ENCODE results near the gene SORCS1. TPM values are rescaled to one million over a fixed set of nuclear protein-coding genes. Genes with fewer than 3 reads are reported as not detected.

The SORCS1 gene
- total RNA-seq, 1 donor from 2014 or later, result 1.1 TPM

- Mint-ChIP-seq H3K27me3 (ENCODE audit: low read depth, unreplicated experiment) (no peaks in the 10 kb centered on the region), H3K4me1 (ENCODE audit: low read depth, unreplicated experiment) (no peaks in the 10 kb centered on the region), H3K36me3 (ENCODE audit: low read depth, unreplicated experiment) (no peaks in the 10 kb centered on the region), H3K4me3 (ENCODE audit: unreplicated experiment) (no peak overlapping the region), H3K27ac (ENCODE audit: unreplicated experiment) (no peak overlapping the region), H3K9me3 (ENCODE audit: unreplicated experiment) (peaks cover 3% of the 10 kb centered on the region)
- Histone ChIP-seq H4K20me1 (ENCODE audit: insufficient read depth, low read length) (no peaks in the 10 kb centered on the region), H2AFZ (ENCODE audit: low read depth, low read length) (no peak overlapping the region), H3K9me3 (ENCODE audit: insufficient read depth, low read depth, low read length) (no peaks in the 10 kb centered on the region), H3K4me3 (ENCODE audit: insufficient read depth, low read depth, low read length) (no peak overlapping the region), H3K4me1 (ENCODE audit: insufficient read depth, low read length) (no peaks in the 10 kb centered on the region), H3K36me3 (ENCODE audit: insufficient read depth, low read length) (no peaks in the 10 kb centered on the region), H3K27me3 (ENCODE audit: insufficient read depth, low read length) (no peaks in the 10 kb centered on the region), H3K9ac (ENCODE audit: low read length) (no peak overlapping the region), H3K79me2 (ENCODE audit: insufficient read depth, low read length) (no peaks in the 10 kb centered on the region), H3K27ac (ENCODE audit: low read depth, low read length) (no peak overlapping the region), H3K4me2 (ENCODE audit: low read length) (no peak overlapping the region)
- TF ChIP-seq CTCF (IDR thresholded peaks at IDR 0.05; ENCODE audit: insufficient read depth, low read depth, low read length) (no peak), EZH2 (IDR thresholded peaks at IDR 0.05; ENCODE audit: insufficient read depth, low read length) (no peak)
- DNase-seq (ENCODE audit: low read depth) (no peak), FAIRE-seq (no peak)
Measured at GRCh38 chr10:106872176-106872575, 292.3 kb downstream of the SORCS1 start.

GRCh38 chr10:106866244-106866845 lies 298.2 kb downstream of the SORCS1 start:
- no peak for DNase-seq (ENCODE audit: low read depth)
- Histone ChIP-seq H3K27ac (ENCODE audit: low read depth, low read length) (no peak overlapping the region), H3K4me1 (ENCODE audit: insufficient read depth, low read length) (no peaks in the 10 kb centered on the region), H4K20me1 (ENCODE audit: insufficient read depth, low read length) (no peaks in the 10 kb centered on the region), H3K4me2 (ENCODE audit: low read length) (no peak overlapping the region), H3K4me3 (ENCODE audit: insufficient read depth, low read depth, low read length) (no peak overlapping the region), H3K9me3 (ENCODE audit: insufficient read depth, low read depth, low read length) (no peaks in the 10 kb centered on the region), H3K27me3 (ENCODE audit: insufficient read depth, low read length) (no peaks in the 10 kb centered on the region), H2AFZ (ENCODE audit: low read depth, low read length) (no peak overlapping the region), H3K79me2 (ENCODE audit: insufficient read depth, low read length) (no peaks in the 10 kb centered on the region), H3K9ac (ENCODE audit: low read length) (no peak overlapping the region), H3K36me3 (ENCODE audit: insufficient read depth, low read length) (no peaks in the 10 kb centered on the region)
- Mint-ChIP-seq H3K4me1 (ENCODE audit: low read depth, unreplicated experiment) (no peaks in the 10 kb centered on the region), H3K27me3 (ENCODE audit: low read depth, unreplicated experiment) (no peaks in the 10 kb centered on the region), H3K9me3 (ENCODE audit: unreplicated experiment) (peaks cover 1% of the 10 kb centered on the region), H3K4me3 (ENCODE audit: unreplicated experiment) (no peak overlapping the region), H3K27ac (ENCODE audit: unreplicated experiment) (no peak overlapping the region), H3K36me3 (ENCODE audit: low read depth, unreplicated experiment) (no peaks in the 10 kb centered on the region)
- no peak for FAIRE-seq
- no peak for TF ChIP-seq CTCF (IDR thresholded peaks at IDR 0.05; ENCODE audit: insufficient read depth, low read depth, low read length)
- TF ChIP-seq EZH2 (IDR thresholded peaks at IDR 0.05; ENCODE audit: insufficient read depth, low read length), result no peak

GRCh38 chr10:106864031-106864430 lies 300.5 kb downstream of the SORCS1 start:
- Histone ChIP-seq H3K9ac (ENCODE audit: low read length) (no peak overlapping the region), H3K27ac (ENCODE audit: low read depth, low read length) (no peak overlapping the region), H3K79me2 (ENCODE audit: insufficient read depth, low read length) (no peaks in the 10 kb centered on the region), H2AFZ (ENCODE audit: low read depth, low read length) (no peak overlapping the region), H4K20me1 (ENCODE audit: insufficient read depth, low read length) (no peaks in the 10 kb centered on the region), H3K27me3 (ENCODE audit: insufficient read depth, low read length) (no peaks in the 10 kb centered on the region), H3K9me3 (ENCODE audit: insufficient read depth, low read depth, low read length) (no peaks in the 10 kb centered on the region), H3K4me1 (ENCODE audit: insufficient read depth, low read length) (no peaks in the 10 kb centered on the region), H3K4me3 (ENCODE audit: insufficient read depth, low read depth, low read length) (no peak overlapping the region), H3K4me2 (ENCODE audit: low read length) (no peak overlapping the region), H3K36me3 (ENCODE audit: insufficient read depth, low read length) (no peaks in the 10 kb centered on the region)
- no peak overlapping the region for H3K27ac Mint-ChIP-seq (ENCODE audit: unreplicated experiment)
- FAIRE-seq (no peak), DNase-seq (ENCODE audit: low read depth) (no peak)
- H3K9me3 Mint-ChIP-seq (ENCODE audit: unreplicated experiment), result no peaks in the 10 kb centered on the region
- TF ChIP-seq EZH2 (IDR thresholded peaks at IDR 0.05; ENCODE audit: insufficient read depth, low read length) (no peak), CTCF (IDR thresholded peaks at IDR 0.05; ENCODE audit: insufficient read depth, low read depth, low read length) (no peak)
- no peak overlapping the region for H3K4me3 Mint-ChIP-seq (ENCODE audit: unreplicated experiment)
- H3K27me3 Mint-ChIP-seq (ENCODE audit: low read depth, unreplicated experiment), result no peaks in the 10 kb centered on the region
- H3K36me3 Mint-ChIP-seq (ENCODE audit: low read depth, unreplicated experiment), result no peaks in the 10 kb centered on the region
- H3K4me1 Mint-ChIP-seq (ENCODE audit: low read depth, unreplicated experiment), result no peaks in the 10 kb centered on the region
